ENCODE measurements around the gene ZNF423. TPM values are rescaled to one million over a fixed set of nuclear protein-coding genes. Genes with fewer than 3 reads are reported as not detected.

Gene ZNF423
- total RNA-seq, 1 experiment from 2014 or later, result not detected

- no peak overlapping the region for H3K4me3 Mint-ChIP-seq (ENCODE audit: low read depth, unreplicated experiment)
- CTCF ChIA-PET, result interaction anchor here (0.6 to 0.8 kb wide), 2 partner anchors 25 to 343 kb away, joined by 3 to 5 read pairs; no protein-coding TSS in a partner anchor
- H3K4me1 Mint-ChIP-seq (ENCODE audit: low read depth, unreplicated experiment), result no peaks in the 10 kb centered on the region
- TF ChIP-seq CTCF (IDR thresholded peaks at IDR 0.05; ENCODE audit: unreplicated experiment), result no peak
- no peaks in the 10 kb centered on the region for H3K9me3 Mint-ChIP-seq (ENCODE audit: low read depth, unreplicated experiment)
- no peak overlapping the region for H3K27ac Mint-ChIP-seq (ENCODE audit: unreplicated experiment)
- peaks cover 99% of the 10 kb centered on the region for H3K27me3 Mint-ChIP-seq (ENCODE audit: unreplicated experiment)
- DNase-seq, result no peak
- intact Hi-C loops (cut with micrococcal nuclease; ENCODE audit: unreplicated experiment), result no loop called here
- H3K36me3 Mint-ChIP-seq (ENCODE audit: insufficient read depth, unreplicated experiment), result no peaks in the 10 kb centered on the region
- BruUV-seq (replicated peaks), result no TSS peak
Measured at GRCh38 chr16:49832177-49832576, 23.7 kb downstream of the ZNF423 start.

GRCh38 chr16:49830873-49831272, 25.0 kb downstream of the ZNF423 start:
- Mint-ChIP-seq H3K36me3 (ENCODE audit: insufficient read depth, unreplicated experiment) (no peaks in the 10 kb centered on the region), H3K4me3 (ENCODE audit: low read depth, unreplicated experiment) (no peak overlapping the region), H3K27me3 (ENCODE audit: unreplicated experiment) (peaks cover 99% of the 10 kb centered on the region), H3K27ac (ENCODE audit: unreplicated experiment) (no peak overlapping the region), H3K9me3 (ENCODE audit: low read depth, unreplicated experiment) (no peaks in the 10 kb centered on the region), H3K4me1 (ENCODE audit: low read depth, unreplicated experiment) (no peaks in the 10 kb centered on the region)
- no peak for TF ChIP-seq CTCF (IDR thresholded peaks at IDR 0.05; ENCODE audit: unreplicated experiment)
- CTCF ChIA-PET, result interaction anchor here (0.7 kb wide), 1 partner anchor 11 kb away, joined by 3 read pairs; no protein-coding TSS in a partner anchor
- DNase-seq, result no peak
- BruUV-seq (replicated peaks), result no TSS peak
- intact Hi-C loops (cut with micrococcal nuclease; ENCODE audit: unreplicated experiment), result no loop called here

- peaks cover 100% of the 10 kb centered on the region for H3K27me3 Mint-ChIP-seq (ENCODE audit: unreplicated experiment)
- BruUV-seq (replicated peaks), result no TSS peak
- no peaks in the 10 kb centered on the region for H3K36me3 Mint-ChIP-seq (ENCODE audit: insufficient read depth, unreplicated experiment)
- CTCF ChIA-PET, result no interaction called here
- intact Hi-C loops (cut with micrococcal nuclease; ENCODE audit: unreplicated experiment), result no loop called here
- no peaks in the 10 kb centered on the region for H3K9me3 Mint-ChIP-seq (ENCODE audit: low read depth, unreplicated experiment)
- no peak for DNase-seq
- H3K4me1 Mint-ChIP-seq (ENCODE audit: low read depth, unreplicated experiment), result no peaks in the 10 kb centered on the region
- H3K27ac Mint-ChIP-seq (ENCODE audit: unreplicated experiment), result no peak overlapping the region
- TF ChIP-seq CTCF (IDR thresholded peaks at IDR 0.05; ENCODE audit: unreplicated experiment), result no peak
- no peak overlapping the region for H3K4me3 Mint-ChIP-seq (ENCODE audit: low read depth, unreplicated experiment)
Measured at GRCh38 chr16:49828533-49829267, 27.2 kb downstream of the ZNF423 start.

- peaks cover 100% of the 10 kb centered on the region for H3K27me3 Mint-ChIP-seq (ENCODE audit: unreplicated experiment)
- H3K36me3 Mint-ChIP-seq (ENCODE audit: insufficient read depth, unreplicated experiment), result no peaks in the 10 kb centered on the region
- no peak for DNase-seq
- CTCF ChIA-PET, result interaction anchor here (0.6 kb wide), 1 partner anchor 167 kb away, joined by 4 read pairs; no protein-coding TSS in a partner anchor
- no peaks in the 10 kb centered on the region for H3K9me3 Mint-ChIP-seq (ENCODE audit: low read depth, unreplicated experiment)
- H3K4me3 Mint-ChIP-seq (ENCODE audit: low read depth, unreplicated experiment), result no peak overlapping the region
- no peak for TF ChIP-seq CTCF (IDR thresholded peaks at IDR 0.05; ENCODE audit: unreplicated experiment)
- H3K4me1 Mint-ChIP-seq (ENCODE audit: low read depth, unreplicated experiment), result no peaks in the 10 kb centered on the region
- BruUV-seq (replicated peaks), result no TSS peak
- no peak overlapping the region for H3K27ac Mint-ChIP-seq (ENCODE audit: unreplicated experiment)
- intact Hi-C loops (cut with micrococcal nuclease; ENCODE audit: unreplicated experiment), result no loop called here
Measured at GRCh38 chr16:49827805-49828438, 28.0 kb downstream of the ZNF423 start.

Data from Calu3 (cell line).